ENCODE results near the gene NSUN3.
"Not testable (repeated sequence)": the region's sequence is repeated elsewhere in the genome, so short reads cannot be mapped to it uniquely, and the experiment has no call there.

Gene NSUN3

GRCh38 chr3:94062513-94063404 lies at the start of gene NSUN3, which contains the start of gene DHFR2:
NSUN3 (plus strand) TSS chr3:94063061; CDS start chr3:94063127, 66 bp downstream.
DHFR2 (minus strand) TSS chr3:94062916; CDS start chr3:94061511, 1,405 bp downstream.
- DNase-seq: peak; percentile 78

- DNase-seq: no peak
These were observed 47.8 kb upstream of the NSUN3 start for GRCh38 chr3:94015025-94015424.

- DNase-seq: no peak
These were observed 43.2 kb upstream of the NSUN3 start for GRCh38 chr3:94019659-94020058.

GRCh38 chr3:94020293-94020692 lies 42.6 kb upstream of the NSUN3 start:
- no peak for DNase-seq

GRCh38 chr3:94024385-94024784 lies 38.5 kb upstream of the NSUN3 start:
- DNase-seq: no peak

GRCh38 chr3:94026623-94027022 lies 36.2 kb upstream of the NSUN3 start:
- DNase-seq: no peak

GRCh38 chr3:94028093-94028837 lies 34.6 kb upstream of the NSUN3 start, which contains the start of gene STX19:
STX19 (minus strand) TSS chr3:94028597; CDS start chr3:94015269, 13,328 bp downstream.
- no peak for DNase-seq

GRCh38 chr3:94036909-94037507 lies 25.9 kb upstream of the NSUN3 start:
- no peak for DNase-seq

GRCh38 chr3:94043285-94043684 lies 19.6 kb upstream of the NSUN3 start:
- no peak for DNase-seq

GRCh38 chr3:94044100-94044936 lies 18.5 kb upstream of the NSUN3 start:
- DNase-seq: not testable (repeated sequence)

GRCh38 chr3:94046533-94046932 lies 16.3 kb upstream of the NSUN3 start:
- DNase-seq: no peak

- DNase-seq: no peak
These were observed 13.6 kb upstream of the NSUN3 start for GRCh38 chr3:94049267-94049666.

- DNase-seq: no peak
These were observed 12.3 kb upstream of the NSUN3 start for GRCh38 chr3:94050546-94050945.

GRCh38 chr3:94061297-94061696 lies 1.6 kb upstream of the NSUN3 start:
- no peak for DNase-seq

GRCh38 chr3:94063496-94064119 lies 747 bp downstream of the NSUN3 start:
- DNase-seq: no peak

- DNase-seq: no peak
These were observed 1.5 kb downstream of the NSUN3 start for GRCh38 chr3:94064243-94064860.

GRCh38 chr3:94065122-94065521 lies 2.3 kb downstream of the NSUN3 start:
- DNase-seq: no peak

- DNase-seq: no peak
These were observed 3.1 kb downstream of the NSUN3 start for GRCh38 chr3:94065819-94066480.

- no peak for DNase-seq
These were observed 3.9 kb downstream of the NSUN3 start for GRCh38 chr3:94066506-94067500.

Measured in activated naive CD4-positive, alpha-beta T cell treated with anti-CD3 and anti-CD28 coated beads, Interleukin-2, amount 50 U/mL, for 16 hours (primary cell).